Activated CD8-positive, alpha-beta memory T cell treated with anti-CD3 and anti-CD28 coated beads, Interleukin-2, amount 10 ng/mL, durations not matched to agents 7 days and 5 days (primary cell): Measurements from ENCODE around the gene NOTUM. TPM values are rescaled to one million over a fixed set of nuclear protein-coding genes. Genes with fewer than 3 reads are reported as not detected.

Experiments used
- ATAC-seq: fragments of 150-1000 bp; cut with Tn5 transposase; one replicate; pipeline ENCODE4 v1.10.0; 2021; ENCODE audit warnings: moderate library complexity
- CTCF ChIA-PET: fragments of 350-600 bp; sonication (Branson Sonifier 250); formaldehyde crosslinking; loops from one replicate; lab custom pipeline; 2021; ENCODE audit warnings: antibody characterized with exemption; lab: Charles Lee
- DNase-seq: peaks from one replicate; pipeline ENCODE4 v3.0.0-alpha.2; 2020
- H3K27ac Mint-ChIP-seq: one replicate; pipeline ENCODE4 v1.8.0; 2021; ENCODE audit warnings: mild to moderate bottlenecking, mixed read lengths
- H3K27me3 Mint-ChIP-seq: one replicate; pipeline ENCODE4 v1.8.0; 2021; ENCODE audit warnings: mixed read lengths
- H3K36me3 Mint-ChIP-seq: one replicate; pipeline ENCODE4 v1.8.0; 2021; ENCODE audit warnings: mild to moderate bottlenecking, mixed read lengths
- H3K4me1 Mint-ChIP-seq: one replicate; pipeline ENCODE4 v1.8.0; 2021; ENCODE audit warnings: mixed read lengths
- H3K4me3 Mint-ChIP-seq: one replicate; pipeline ENCODE4 v1.8.0; 2021; ENCODE audit warnings: mild to moderate bottlenecking, moderate library complexity, mixed read lengths
- H3K9me3 Mint-ChIP-seq: one replicate; pipeline ENCODE4 v1.8.0; 2022; ENCODE audit warnings: low read depth, mixed read lengths
- total RNA-seq, 2 experiments: library from RNA; stranded (reverse); gene quantifications; one replicate each; pipeline ENCODE4 v1.2.3, GENCODE V29; 2021

The NOTUM gene
- total RNA-seq, 2 experiments from 2014 or later: 0.21 TPM; not detected in 1

GRCh38 chr17:81962499-81963441 is 1.8 kb upstream of the NOTUM start:
- Mint-ChIP-seq H3K36me3 (no peaks in the 10 kb centered on the region), H3K9me3 (no peaks in the 10 kb centered on the region), H3K4me3 (no peak overlapping the region), H3K27ac (no peak overlapping the region), H3K27me3 (peaks cover 41% of the 10 kb centered on the region), H3K4me1 (no peaks in the 10 kb centered on the region)
- CTCF ChIA-PET: interaction anchor here (0.6 to 2.4 kb wide), 5 partner anchors 15 to 68 kb away, joined by 3 to 13 read pairs (median 3); partner anchors contain the start of genes CENPX and LRRC45
- DNase-seq (no peak), ATAC-seq (no peak)

- H3K27ac Mint-ChIP-seq: no peak overlapping the region
- CTCF ChIA-PET: interaction anchor here (0.6 to 2.7 kb wide), 7 partner anchors 11 to 69 kb away, joined by 3 to 181 read pairs (median 13); partner anchors contain the start of genes CENPX and LRRC45
- H3K9me3 Mint-ChIP-seq: no peaks in the 10 kb centered on the region
- H3K4me3 Mint-ChIP-seq: no peak overlapping the region
- peaks cover 47% of the 10 kb centered on the region for H3K27me3 Mint-ChIP-seq
- ATAC-seq: no peak
- no peaks in the 10 kb centered on the region for H3K36me3 Mint-ChIP-seq
- no peak for DNase-seq
- H3K4me1 Mint-ChIP-seq: no peaks in the 10 kb centered on the region
Measured at GRCh38 chr17:81961521-81962498, 823 bp upstream of the NOTUM start.

GRCh38 chr17:81960130-81960958 is 643 bp downstream of the NOTUM start:
- Mint-ChIP-seq H3K4me3 (no peak overlapping the region), H3K27ac (no peak overlapping the region), H3K36me3 (no peaks in the 10 kb centered on the region), H3K4me1 (no peaks in the 10 kb centered on the region), H3K27me3 (peaks cover 47% of the 10 kb centered on the region), H3K9me3 (no peaks in the 10 kb centered on the region)
- DNase-seq: no peak
- no peak for ATAC-seq
- CTCF ChIA-PET: interaction anchor here (0.7 to 2.7 kb wide), 42 partner anchors 8 to 393 kb away, joined by 3 to 181 read pairs (median 5); partner anchors contain the start of genes ASPSCR1, CENPX, DCXR and DUS1L

- CTCF ChIA-PET: interaction anchor here (0.6 to 2.7 kb wide), 54 partner anchors 9 to 392 kb away, joined by 3 to 181 read pairs (median 5); partner anchors contain the start of genes ASPSCR1, CCDC57, CENPX and DCXR
- H3K4me3 Mint-ChIP-seq: no peak overlapping the region
- peak; percentile 96 for ATAC-seq
Measured at GRCh38 chr17:81959362-81960129, 1.4 kb downstream of the NOTUM start.

GRCh38 chr17:81958633-81959342 is 2.2 kb downstream of the NOTUM start:
- H3K27me3 Mint-ChIP-seq: peaks cover 34% of the 10 kb centered on the region
- DNase-seq (no peak), ATAC-seq (no peak)
- H3K4me3 Mint-ChIP-seq: no peak overlapping the region
- H3K9me3 Mint-ChIP-seq: no peaks in the 10 kb centered on the region
- CTCF ChIA-PET: interaction anchor here (0.6 to 2.7 kb wide), 50 partner anchors 8 to 257 kb away, joined by 3 to 181 read pairs (median 5); partner anchors contain the start of genes ASPSCR1, CCDC57, CENPX and DCXR
- no peaks in the 10 kb centered on the region for H3K36me3 Mint-ChIP-seq
- H3K27ac Mint-ChIP-seq: no peak overlapping the region
- H3K4me1 Mint-ChIP-seq: no peaks in the 10 kb centered on the region

More at GRCh38 chr17:81959362-81960129, 1.4 kb downstream of the NOTUM start:
- Mint-ChIP-seq H3K9me3 (no peaks in the 10 kb centered on the region), H3K27ac (no peak overlapping the region), H3K36me3 (no peaks in the 10 kb centered on the region), H3K27me3 (peaks cover 41% of the 10 kb centered on the region), H3K4me1 (no peaks in the 10 kb centered on the region)
- peak; percentile 75 for DNase-seq

GRCh38 chr17:81957691-81958432 is 3.1 kb downstream of the NOTUM start:
- CTCF ChIA-PET: no interaction called here
- H3K27me3 Mint-ChIP-seq: peaks cover 25% of the 10 kb centered on the region
- H3K36me3 Mint-ChIP-seq: no peaks in the 10 kb centered on the region
- no peaks in the 10 kb centered on the region for H3K9me3 Mint-ChIP-seq
- ATAC-seq (no peak), DNase-seq (no peak)
- H3K4me1 Mint-ChIP-seq: no peaks in the 10 kb centered on the region
- no peak overlapping the region for H3K27ac Mint-ChIP-seq
- H3K4me3 Mint-ChIP-seq: no peak overlapping the region

- Mint-ChIP-seq H3K4me3 (no peak overlapping the region), H3K4me1 (no peaks in the 10 kb centered on the region), H3K36me3 (no peaks in the 10 kb centered on the region), H3K27ac (no peak overlapping the region), H3K9me3 (no peaks in the 10 kb centered on the region), H3K27me3 (peaks cover 17% of the 10 kb centered on the region)
- CTCF ChIA-PET: no interaction called here
- no peak for ATAC-seq
- DNase-seq: no peak
Measured at GRCh38 chr17:81956607-81957589, 4.1 kb downstream of the NOTUM start.

- Mint-ChIP-seq H3K36me3 (no peaks in the 10 kb centered on the region), H3K4me3 (no peak overlapping the region), H3K4me1 (no peaks in the 10 kb centered on the region), H3K27me3 (peaks cover 20% of the 10 kb centered on the region), H3K27ac (no peak overlapping the region), H3K9me3 (no peaks in the 10 kb centered on the region)
- DNase-seq: no peak
- CTCF ChIA-PET: interaction anchor here (1.2 kb wide), 1 partner anchor 74 kb away, joined by 5 read pairs; no protein-coding TSS in a partner anchor
- ATAC-seq: no peak
Measured at GRCh38 chr17:81955756-81956544, 5.0 kb downstream of the NOTUM start.

GRCh38 chr17:81955058-81955681 is 5.8 kb downstream of the NOTUM start:
- DNase-seq (no peak), ATAC-seq (no peak)

More at GRCh38 chr17:81955058-81955681, 5.8 kb downstream of the NOTUM start:
- CTCF ChIA-PET: interaction anchor here (1.2 to 3.3 kb wide), 3 partner anchors 13 to 75 kb away, joined by 5 to 14 read pairs (median 5); partner anchors contain the start of gene CENPX
- H3K9me3 Mint-ChIP-seq: no peaks in the 10 kb centered on the region
- no peaks in the 10 kb centered on the region for H3K4me1 Mint-ChIP-seq
- H3K27me3 Mint-ChIP-seq: peaks cover 24% of the 10 kb centered on the region
- no peaks in the 10 kb centered on the region for H3K36me3 Mint-ChIP-seq
- no peak overlapping the region for H3K27ac Mint-ChIP-seq
- H3K4me3 Mint-ChIP-seq: no peak overlapping the region
